Body of pancreas (tissue), 4 donors: ENCODE data around the gene DMRTC2.

ENCODE experiments used
- CTCF ChIP-seq, 7 experiments: fragments of 450-650 bp in 4 of 7; fragments of 200-600 bp in 3 of 7; sonication (generic) in 3 of 7; IDR thresholded peaks; one replicate each; pipeline ENCODE4 v1.5.1; 2016 to 2019; ENCODE audit warnings: antibody characterized with exemption in 7 of 7
- POLR2A ChIP-seq, 3 donors: fragments of 450-650 bp; IDR thresholded peaks; one replicate each; pipeline ENCODE4 v1.6.1; 2016; ENCODE audit warnings: antibody characterized with exemption in 3 of 3, mild to moderate bottlenecking in 2 of 3

GRCh38 chr19:41796362-41796761, 48.5 kb upstream of the DMRTC2 start, which contains the start of gene CEACAM3:
- no peak for TF ChIP-seq CTCF (IDR thresholded peaks at IDR 0.05)
- no peak for TF ChIP-seq POLR2A (IDR thresholded peaks at IDR 0.05)
